GM12874 (cell line): Measurements from ENCODE around the gene AKT3.

Experiments
- TF ChIP-seq, protein P1 (sequence below): IDR thresholded peaks from 2 replicates; pipeline ENCODE4 v1.5.1; 2011; ENCODE audit warnings: low read depth, mild to moderate bottlenecking, control low read depth, low read length, moderate library complexity; ENCODE audit not compliant: insufficient read depth

Gene AKT3

DNA sequence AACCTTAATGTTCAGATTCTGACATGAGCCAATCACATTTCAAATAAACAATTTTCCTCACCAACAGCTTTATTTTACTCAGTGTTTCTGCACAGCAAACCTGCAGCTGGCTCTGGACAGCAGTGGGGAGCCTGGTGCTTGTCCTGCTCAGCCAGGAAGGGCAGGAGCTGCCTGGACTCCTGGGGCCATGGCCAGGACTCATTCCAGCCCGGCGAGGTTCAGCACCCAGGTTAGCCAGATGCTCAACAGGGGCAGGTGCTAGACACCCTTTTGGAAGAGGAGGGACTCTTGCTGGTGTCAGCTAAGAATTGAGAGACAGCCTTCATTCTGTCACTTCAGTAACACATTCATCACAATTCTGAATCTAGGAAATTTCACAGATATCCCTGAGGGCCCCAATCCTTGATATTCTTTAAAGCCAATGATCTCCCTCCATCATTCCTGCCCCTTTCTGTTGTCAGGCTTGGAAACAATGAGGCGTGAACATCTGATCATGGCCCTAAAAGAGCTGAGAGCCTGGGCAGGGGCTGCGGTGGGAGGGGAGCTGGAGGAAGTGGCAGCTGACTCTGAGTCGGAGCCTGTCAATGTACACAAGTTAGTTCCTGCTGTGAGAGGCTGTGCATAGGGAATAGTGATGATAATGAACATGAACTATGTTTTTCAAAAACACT, 342.9 kb downstream of the AKT3 start:
- TF ChIP-seq, protein P1, sequence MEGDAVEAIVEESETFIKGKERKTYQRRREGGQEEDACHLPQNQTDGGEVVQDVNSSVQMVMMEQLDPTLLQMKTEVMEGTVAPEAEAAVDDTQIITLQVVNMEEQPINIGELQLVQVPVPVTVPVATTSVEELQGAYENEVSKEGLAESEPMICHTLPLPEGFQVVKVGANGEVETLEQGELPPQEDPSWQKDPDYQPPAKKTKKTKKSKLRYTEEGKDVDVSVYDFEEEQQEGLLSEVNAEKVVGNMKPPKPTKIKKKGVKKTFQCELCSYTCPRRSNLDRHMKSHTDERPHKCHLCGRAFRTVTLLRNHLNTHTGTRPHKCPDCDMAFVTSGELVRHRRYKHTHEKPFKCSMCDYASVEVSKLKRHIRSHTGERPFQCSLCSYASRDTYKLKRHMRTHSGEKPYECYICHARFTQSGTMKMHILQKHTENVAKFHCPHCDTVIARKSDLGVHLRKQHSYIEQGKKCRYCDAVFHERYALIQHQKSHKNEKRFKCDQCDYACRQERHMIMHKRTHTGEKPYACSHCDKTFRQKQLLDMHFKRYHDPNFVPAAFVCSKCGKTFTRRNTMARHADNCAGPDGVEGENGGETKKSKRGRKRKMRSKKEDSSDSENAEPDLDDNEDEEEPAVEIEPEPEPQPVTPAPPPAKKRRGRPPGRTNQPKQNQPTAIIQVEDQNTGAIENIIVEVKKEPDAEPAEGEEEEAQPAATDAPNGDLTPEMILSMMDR: no peak

DNA sequence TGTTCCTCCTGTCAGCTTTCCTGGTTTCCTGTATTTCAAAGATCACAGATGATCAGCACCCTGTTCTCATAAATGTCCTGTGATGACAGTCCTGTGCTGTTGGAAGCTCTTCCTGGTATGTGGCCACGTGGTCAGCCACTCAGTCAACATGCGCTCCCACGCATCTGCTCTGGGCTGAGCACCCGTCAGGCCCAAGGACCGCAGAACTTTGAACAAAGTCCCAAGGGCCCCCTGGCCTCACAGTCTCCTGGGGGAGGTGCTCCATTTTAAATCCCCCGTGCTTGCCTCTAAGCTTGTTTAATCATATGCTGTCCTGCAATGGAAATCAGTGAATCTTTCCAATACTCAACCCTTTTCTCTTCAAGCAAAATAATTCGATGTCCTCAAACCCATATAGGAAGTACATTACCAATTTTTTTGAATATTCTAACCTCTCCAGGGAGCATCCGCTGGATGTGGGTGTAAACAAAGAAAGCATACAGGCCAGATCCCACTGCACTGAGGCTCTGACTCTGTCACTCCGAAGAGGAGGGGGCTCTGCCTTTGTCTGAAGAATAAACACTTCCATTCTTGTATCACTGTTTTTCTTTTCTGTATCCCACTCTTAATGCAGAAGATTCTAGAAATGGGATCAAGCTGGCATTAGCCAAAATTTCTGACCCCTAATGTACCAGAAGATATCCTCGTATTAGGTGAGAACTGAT, 343.9 kb downstream of the AKT3 start:
- TF ChIP-seq, protein P1: no peak

DNA sequence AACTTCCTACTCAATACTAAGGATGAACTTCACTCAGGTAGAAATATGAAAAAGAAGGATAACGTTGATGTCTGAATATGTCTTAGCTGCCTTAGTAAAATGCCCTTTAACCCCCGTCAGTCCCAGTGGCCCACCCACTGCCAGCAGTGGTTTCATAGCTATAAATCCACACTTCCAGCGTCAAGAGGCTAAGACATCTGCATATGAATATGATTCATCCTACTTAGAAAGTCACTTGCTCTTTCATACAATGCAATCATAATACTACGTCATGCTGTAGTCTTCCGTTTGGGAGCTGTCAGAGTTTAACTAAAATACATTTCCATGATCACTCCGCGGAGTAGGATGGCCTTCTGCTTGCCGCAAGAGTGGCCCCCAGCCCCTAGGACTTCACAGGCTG, 346.9 kb downstream of the AKT3 start:
- TF ChIP-seq, protein P1: no peak

- TF ChIP-seq, protein P1: no peak
Observed at GRCh38 chr1:243501002-243501401, 349.0 kb downstream of the AKT3 start.

GRCh38 chr1:243500512-243500911, 349.5 kb downstream of the AKT3 start:
- TF ChIP-seq, protein P1: no peak

- TF ChIP-seq, protein P1: no peak
Observed at GRCh38 chr1:243499711-243500110, 350.3 kb downstream of the AKT3 start.

DNA sequence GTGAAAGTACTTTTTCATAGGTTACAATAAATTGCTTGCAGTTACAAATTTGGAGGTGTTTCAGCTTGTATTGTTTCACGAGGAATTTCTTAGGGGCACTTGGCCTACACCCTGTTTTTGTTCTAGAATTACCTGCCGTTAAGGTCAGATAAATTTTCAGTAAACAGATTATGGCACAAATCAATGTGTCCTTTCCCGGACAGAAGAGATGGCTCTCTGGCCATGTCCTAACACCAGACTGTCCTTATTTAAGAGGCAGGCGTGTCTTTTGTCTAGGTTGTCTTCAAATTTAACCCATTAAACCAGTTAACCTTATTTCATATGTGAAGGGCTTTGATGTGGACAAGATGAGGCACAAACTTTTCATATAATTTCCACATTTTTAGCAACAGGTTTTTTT, 350.8 kb downstream of the AKT3 start:
- TF ChIP-seq, protein P1: no peak
